Measurements from ENCODE around the gene EFEMP2. TPM values are rescaled to one million over a fixed set of nuclear protein-coding genes. Genes with fewer than 3 reads are reported as not detected.

EFEMP2 gene
- total and polyA plus RNA-seq, 2 donors from 2014 or later: 60.0 to 64.2 TPM

GRCh38 chr11:65851811-65852507, 20.6 kb downstream of the EFEMP2 start:
- TF ChIP-seq, protein P1, sequence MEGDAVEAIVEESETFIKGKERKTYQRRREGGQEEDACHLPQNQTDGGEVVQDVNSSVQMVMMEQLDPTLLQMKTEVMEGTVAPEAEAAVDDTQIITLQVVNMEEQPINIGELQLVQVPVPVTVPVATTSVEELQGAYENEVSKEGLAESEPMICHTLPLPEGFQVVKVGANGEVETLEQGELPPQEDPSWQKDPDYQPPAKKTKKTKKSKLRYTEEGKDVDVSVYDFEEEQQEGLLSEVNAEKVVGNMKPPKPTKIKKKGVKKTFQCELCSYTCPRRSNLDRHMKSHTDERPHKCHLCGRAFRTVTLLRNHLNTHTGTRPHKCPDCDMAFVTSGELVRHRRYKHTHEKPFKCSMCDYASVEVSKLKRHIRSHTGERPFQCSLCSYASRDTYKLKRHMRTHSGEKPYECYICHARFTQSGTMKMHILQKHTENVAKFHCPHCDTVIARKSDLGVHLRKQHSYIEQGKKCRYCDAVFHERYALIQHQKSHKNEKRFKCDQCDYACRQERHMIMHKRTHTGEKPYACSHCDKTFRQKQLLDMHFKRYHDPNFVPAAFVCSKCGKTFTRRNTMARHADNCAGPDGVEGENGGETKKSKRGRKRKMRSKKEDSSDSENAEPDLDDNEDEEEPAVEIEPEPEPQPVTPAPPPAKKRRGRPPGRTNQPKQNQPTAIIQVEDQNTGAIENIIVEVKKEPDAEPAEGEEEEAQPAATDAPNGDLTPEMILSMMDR (IDR thresholded peaks at IDR 0.05; ENCODE audit: borderline replicate concordance, extremely low read depth, insufficient read depth): no peak
- no peak for FAIRE-seq

DNA sequence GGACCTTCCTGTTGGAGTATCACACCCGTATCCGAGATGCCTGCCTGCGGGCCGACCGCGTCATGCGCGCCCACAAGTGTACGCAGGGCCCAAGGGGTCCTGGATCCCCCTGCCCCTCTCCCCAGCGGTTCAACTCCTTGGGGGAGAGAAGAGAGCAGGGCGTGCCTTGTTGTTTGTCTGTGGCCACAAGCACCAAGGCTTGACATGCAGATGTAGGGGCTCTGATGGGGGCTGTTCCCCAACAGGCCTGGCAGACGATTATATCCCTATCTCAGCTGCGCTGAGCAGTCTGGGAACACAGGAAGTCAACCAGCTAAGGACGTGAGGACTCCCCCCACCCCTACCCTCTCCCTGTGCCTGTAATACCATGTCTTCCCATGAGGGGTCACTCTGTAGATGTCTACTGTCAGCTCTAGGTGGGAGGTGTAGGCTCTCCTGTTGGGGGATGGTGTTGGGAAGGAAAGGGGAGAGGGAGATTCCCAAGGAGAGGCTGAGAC, 21.5 kb downstream of the EFEMP2 start:
- Histone ChIP-seq H3K9ac (ENCODE audit: low read length in 3 of 3) (no peak overlapping the region), H3K4me1 (ENCODE audit: control insufficient read depth in 2 of 3, insufficient read depth in 2 of 3, low read depth in 1 of 3, low read length in 3 of 3) (peaks cover 0 to 8% (median 3%) of the 10 kb centered on the region in 3 donors), H3K36me3 (ENCODE audit: control insufficient read depth in 2 of 3, insufficient read depth in 3 of 3, low read length in 3 of 3) (peaks cover 11 to 26% (median 24%) of the 10 kb centered on the region in 3 donors), H3K27ac (ENCODE audit: low read depth in 2 of 2, low read length in 2 of 2) (no peak overlapping the region), H3K9me3 (ENCODE audit: control insufficient read depth in 2 of 3, insufficient read depth in 1 of 3, low read length in 3 of 3) (peaks cover 0 to 6% (median 0%) of the 10 kb centered on the region in 3 donors), H3K27me3 (ENCODE audit: control insufficient read depth, insufficient read depth, low read length) (no peaks in the 10 kb centered on the region), H3K4me3 (ENCODE audit: low read length in 3 of 3) (no peak overlapping the region)
- intact Hi-C loops (cut with DNase I): no loop called here
- FAIRE-seq (no peak), DNase-seq (peak in 3 of 5 donors; percentile 12 to 54 (median 16))
- TF ChIP-seq, protein P1 (IDR thresholded peaks at IDR 0.05; ENCODE audit: borderline replicate concordance, extremely low read depth, insufficient read depth): no peak

More at GRCh38 chr11:65851811-65852507, 20.6 kb downstream of the EFEMP2 start:
- no peak overlapping the region for H3K9ac ChIP-seq (ENCODE audit: low read length in 3 of 3)
- no peak overlapping the region for H3K27ac ChIP-seq (ENCODE audit: low read depth in 2 of 2, low read length in 2 of 2)
- H3K4me1 ChIP-seq (ENCODE audit: control insufficient read depth in 2 of 3, insufficient read depth in 2 of 3, low read depth in 1 of 3, low read length in 3 of 3): peaks cover 0 to 14% (median 9%) of the 10 kb centered on the region in 3 donors
- intact Hi-C loops (cut with DNase I): no loop called here
- H3K27me3 ChIP-seq (ENCODE audit: control insufficient read depth, insufficient read depth, low read length): no peaks in the 10 kb centered on the region
- peaks cover 0 to 6% (median 0%) of the 10 kb centered on the region in 3 donors for H3K9me3 ChIP-seq (ENCODE audit: control insufficient read depth in 2 of 3, insufficient read depth in 1 of 3, low read length in 3 of 3)
- H3K36me3 ChIP-seq (ENCODE audit: control insufficient read depth in 2 of 3, insufficient read depth in 3 of 3, low read length in 3 of 3): peaks cover 11 to 26% (median 24%) of the 10 kb centered on the region in 3 donors
- peak in 1 of 5 donors; percentile 7 for DNase-seq
- no peak overlapping the region for H3K4me3 ChIP-seq (ENCODE audit: low read length in 3 of 3)

GRCh38 chr11:65850217-65851082, 22.1 kb downstream of the EFEMP2 start:
- TF ChIP-seq, protein P1 (IDR thresholded peaks at IDR 0.05; ENCODE audit: borderline replicate concordance, extremely low read depth, insufficient read depth): no peak
- Histone ChIP-seq H3K27me3 (ENCODE audit: control insufficient read depth, insufficient read depth, low read length) (no peaks in the 10 kb centered on the region), H3K9ac (ENCODE audit: low read length in 3 of 3) (no peak overlapping the region), H3K9me3 (ENCODE audit: control insufficient read depth in 2 of 3, insufficient read depth in 1 of 3, low read length in 3 of 3) (peaks cover 0 to 6% (median 0%) of the 10 kb centered on the region in 3 donors), H3K36me3 (ENCODE audit: control insufficient read depth in 2 of 3, insufficient read depth in 3 of 3, low read length in 3 of 3) (peaks cover 8 to 19% (median 19%) of the 10 kb centered on the region in 3 donors), H3K27ac (ENCODE audit: low read depth in 2 of 2, low read length in 2 of 2) (no peak overlapping the region), H3K4me1 (ENCODE audit: control insufficient read depth in 2 of 3, insufficient read depth in 2 of 3, low read depth in 1 of 3, low read length in 3 of 3) (peaks cover 0 to 2% (median 0%) of the 10 kb centered on the region in 3 donors), H3K4me3 (ENCODE audit: low read length in 3 of 3) (no peak overlapping the region)
- intact Hi-C loops (cut with DNase I): no loop called here
- FAIRE-seq (no peak), DNase-seq (peak in 1 of 5 donors; percentile 8)
